Stimulated activated CD4-positive, alpha-beta T cell treated with anti-CD3 and anti-CD28 coated beads, Interleukin-12 subunit alpha, Interleukin-12 subunit beta, amount 100 ng/mL, for 24 hours (primary cell): ENCODE results near the gene METTL6.
"Not testable (repeated sequence)": the region's sequence is repeated elsewhere in the genome, so short reads cannot be mapped to it uniquely, and the experiment has no call there.

Experiments
- DNase-seq, 2 experiments: peaks; one replicate each; pipeline ENCODE4 v3.0.0-alpha.2; 2020; ENCODE audit warnings: low read depth in 2 of 2

The METTL6 gene, protein sequence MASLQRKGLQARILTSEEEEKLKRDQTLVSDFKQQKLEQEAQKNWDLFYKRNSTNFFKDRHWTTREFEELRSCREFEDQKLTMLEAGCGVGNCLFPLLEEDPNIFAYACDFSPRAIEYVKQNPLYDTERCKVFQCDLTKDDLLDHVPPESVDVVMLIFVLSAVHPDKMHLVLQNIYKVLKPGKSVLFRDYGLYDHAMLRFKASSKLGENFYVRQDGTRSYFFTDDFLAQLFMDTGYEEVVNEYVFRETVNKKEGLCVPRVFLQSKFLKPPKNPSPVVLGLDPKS

DNA sequence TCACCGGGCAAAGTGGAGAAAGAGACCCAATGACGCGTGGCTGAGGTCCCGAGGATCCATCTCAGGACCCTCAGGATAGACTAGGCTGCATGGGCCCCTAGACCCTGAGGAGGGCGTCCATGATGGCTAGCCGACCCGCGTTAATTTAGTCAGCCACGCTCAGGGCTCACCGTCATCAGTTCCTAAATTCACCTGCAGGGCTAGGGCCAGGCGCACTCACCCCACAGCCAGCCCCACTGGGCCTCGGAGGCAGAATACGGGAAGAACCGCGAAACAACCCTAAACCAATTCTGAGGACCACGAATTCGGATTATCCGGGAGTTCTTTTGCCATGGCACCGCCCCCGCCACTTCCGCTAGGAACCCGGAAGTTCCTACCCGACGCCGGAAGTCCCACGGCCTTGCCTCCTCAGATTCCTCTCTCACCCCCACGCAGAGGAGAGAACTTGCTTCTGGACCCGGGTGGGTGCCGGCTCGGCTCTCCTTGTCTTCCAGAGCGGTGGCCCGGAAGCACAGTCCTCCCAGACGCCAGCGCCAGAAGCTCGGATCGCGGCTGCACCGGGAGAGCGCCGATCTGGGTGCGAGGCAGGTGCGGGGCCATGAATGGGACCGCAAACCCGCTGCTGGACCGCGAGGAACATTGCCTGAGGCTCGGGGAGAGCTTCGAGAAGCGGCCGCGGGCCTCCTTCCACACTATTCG, at the start of gene METTL6, which contains the start of gene EAF1:
Gene METTL6 (minus strand): TSS at position 363 of the 699 bp plus-strand sequence. CDS start 1,033 bp downstream, outside the sequence.
Gene EAF1 (plus strand): TSS at position 417 of the 699 bp plus-strand sequence. CDS start 182 bp downstream, at position 599.
- peak; percentile 76 to 88 for DNase-seq

DNA sequence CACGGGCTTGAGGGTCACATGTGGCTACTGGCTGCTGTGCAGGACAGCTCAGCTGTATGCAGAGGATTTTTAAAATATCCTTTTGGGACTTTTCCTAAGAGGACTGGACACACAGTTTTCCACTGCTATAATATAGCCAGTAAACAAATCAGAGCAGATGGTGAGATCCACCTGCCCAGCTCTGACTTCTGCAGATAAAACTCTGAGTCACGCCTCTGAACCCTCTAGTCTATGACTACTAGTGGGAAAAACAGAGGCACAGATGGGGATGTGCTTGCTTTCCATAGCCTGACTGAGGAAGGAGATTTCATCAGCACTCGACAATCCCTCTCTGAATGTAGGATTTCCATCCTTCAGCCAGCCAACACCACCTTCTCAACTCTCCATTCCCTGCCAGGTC, 49.0 kb upstream of the METTL6 start:
- DNase-seq = no peak

DNA sequence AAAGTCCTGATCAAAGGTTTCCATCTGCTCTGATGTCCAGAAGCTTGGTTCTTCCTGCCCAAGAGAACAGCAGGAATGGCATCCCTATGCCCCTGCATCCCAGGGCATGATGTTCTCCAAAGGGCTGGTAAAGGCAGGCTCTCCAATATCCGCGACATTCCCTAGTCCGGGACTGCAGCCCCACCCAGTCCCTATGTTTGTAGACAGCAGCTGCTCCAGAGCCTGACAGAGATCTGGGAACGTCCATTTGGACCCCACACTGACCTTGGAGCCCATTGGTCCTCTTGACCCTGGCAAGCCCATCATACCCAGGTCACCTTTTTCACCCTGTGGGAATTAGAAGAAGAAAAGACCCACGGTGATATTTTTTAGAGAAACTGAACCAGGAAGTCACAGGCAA, 47.8 kb upstream of the METTL6 start:
- DNase-seq = no peak

DNA sequence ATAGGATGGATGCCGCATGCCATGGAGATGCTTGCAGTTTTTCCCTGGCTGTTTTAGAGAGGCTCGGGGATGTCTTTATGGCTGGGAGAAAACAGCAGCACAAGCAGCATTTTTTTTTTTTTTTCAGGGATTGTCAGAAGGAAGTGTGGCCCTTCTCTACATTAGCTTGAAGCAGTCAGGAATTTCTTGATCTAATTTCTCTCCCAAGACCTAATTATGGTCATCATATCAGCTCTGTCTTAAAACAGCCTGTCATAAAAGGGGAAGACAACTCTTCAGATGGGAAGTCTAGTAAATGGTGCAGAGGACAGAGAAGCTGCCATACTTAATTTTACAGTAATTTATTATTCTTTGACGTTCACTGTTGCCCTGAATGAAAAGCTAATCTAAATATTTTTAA, 44.5 kb upstream of the METTL6 start:
- no peak for DNase-seq

DNA sequence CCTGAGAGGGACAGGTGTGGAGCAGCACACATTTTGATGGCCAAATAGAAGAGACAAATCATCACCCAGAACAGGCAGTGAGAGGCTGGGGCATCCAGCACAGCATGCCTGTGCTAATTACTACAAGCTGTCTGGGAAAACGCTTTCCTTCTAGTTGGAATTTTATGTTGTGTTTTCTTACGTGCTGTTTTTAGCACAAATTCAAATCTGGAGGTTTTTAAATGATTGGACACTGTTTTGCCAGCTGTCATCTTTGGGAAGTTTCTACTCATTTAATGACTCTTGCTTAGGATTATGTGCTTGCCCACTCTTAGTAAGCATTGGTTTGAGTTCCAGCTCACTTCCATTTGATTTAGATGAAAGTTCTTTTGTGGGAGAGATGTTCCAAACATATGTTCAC, 43.5 kb upstream of the METTL6 start:
- no peak for DNase-seq

DNA sequence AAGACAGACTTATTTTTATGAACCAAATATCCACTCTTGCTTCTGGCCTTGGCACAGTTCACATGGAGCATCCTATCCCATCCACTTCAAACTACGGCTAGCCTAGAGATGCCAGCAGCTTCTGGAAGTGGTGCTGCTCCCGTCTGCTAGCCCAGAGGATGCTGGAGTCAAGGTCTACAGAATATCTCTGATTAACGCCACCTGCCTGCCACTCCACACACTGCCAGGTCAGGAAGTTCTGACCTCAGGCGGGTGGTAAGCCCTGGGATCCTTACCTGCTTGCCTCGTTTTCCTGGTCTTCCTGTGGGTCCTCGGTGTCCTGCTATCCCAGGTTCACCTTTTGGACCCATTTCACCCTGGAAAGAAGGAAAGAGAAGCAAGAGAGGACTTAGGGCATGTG, 42.9 kb upstream of the METTL6 start:
- no peak for DNase-seq

DNA sequence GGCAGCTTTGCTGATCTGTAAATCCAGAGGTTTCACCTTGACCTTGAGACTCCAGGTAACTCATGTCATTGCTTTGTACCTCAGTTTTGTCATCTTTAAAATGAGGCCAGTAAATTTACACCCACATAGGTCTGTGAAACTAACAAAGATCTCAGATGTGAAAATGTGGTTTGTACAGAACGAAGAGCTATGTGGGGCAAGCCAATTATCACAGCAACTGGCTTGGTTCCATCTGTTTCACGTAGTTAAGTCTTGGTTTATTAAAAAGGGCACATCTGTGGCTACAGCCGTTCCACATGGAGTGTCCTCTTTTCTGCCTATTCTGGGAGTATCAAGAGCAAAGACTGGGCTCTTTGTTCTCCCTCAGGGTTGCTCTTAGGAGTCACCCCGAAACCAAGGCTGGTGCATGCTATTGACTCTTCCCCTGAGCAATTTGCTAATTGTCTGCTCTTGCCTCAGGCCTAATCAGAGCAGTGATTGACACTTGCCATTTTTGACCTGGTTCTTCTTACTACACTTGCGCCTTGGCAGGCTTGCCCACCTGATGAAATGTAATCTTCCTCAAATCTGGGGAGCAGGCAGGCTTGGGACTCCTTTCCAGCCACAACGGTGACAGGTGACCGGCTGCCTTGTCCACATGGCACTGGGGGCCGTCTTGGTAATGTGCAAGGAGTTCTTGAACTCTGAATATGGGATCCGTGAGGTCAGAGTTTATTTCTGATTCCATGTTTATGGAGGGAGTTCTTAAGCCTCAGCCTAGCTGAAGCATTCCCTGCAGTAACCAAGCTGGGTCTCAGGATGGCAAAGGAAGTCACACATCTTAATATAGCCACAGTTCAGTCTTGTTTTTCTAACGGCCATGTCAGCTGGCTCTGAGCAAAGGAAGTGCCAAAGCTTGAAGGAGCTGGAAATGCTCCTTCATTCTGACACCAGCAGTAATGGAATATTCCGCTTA, 40.2 kb upstream of the METTL6 start:
- DNase-seq = no peak

DNA sequence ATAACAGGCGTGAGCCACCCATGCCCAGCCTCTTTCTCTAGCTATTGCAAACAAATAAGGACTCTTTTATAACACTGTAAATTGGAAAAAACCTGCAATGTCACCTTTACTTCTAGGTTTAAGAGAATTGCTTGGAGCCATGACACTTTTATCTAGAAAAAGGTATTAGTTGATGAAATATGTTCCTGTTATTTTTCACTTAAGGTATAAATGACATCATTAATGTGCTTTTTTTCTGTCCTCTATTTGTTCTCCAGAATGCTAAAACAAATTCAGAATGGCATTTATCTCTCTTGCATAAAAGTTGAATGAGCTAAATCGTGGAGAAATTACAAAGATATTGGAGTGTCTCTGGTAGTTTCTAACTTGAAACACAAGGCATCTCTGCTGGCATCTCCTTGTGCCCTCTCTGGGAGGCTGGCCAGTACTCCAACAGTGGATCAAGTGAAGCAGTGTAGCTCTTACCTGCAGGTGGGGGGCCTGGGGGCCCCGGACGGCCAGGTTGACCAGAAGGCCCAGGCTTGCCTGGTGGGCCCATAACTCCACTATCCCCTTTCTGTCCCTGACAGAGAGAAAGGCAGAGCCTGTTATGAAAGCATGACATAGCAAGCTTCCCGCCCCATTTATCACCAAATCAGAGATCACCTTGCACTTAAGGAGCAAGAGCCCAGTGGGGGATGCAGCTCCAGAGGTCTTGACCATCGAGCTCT, 38.7 kb upstream of the METTL6 start:
- no peak for DNase-seq

DNA sequence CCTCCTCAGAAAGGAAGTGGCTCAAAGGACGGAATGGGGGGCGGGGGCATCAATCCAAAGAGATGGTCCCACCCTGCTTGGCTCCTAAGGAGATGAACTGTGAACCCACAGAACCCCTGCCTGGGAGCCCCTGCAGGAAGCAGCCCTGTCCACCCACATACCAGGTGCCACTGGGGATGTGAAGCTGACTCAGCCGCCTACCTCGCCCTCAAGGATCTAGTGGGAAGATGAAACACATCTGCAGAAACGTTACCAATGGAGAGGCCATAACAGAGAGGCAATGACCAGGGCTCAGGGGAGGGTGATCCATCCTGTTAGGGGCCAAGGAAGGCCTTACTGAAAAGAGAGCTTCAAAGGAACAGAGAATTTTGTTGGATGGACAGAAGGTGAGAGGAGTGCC, 35.1 kb upstream of the METTL6 start:
- DNase-seq = no peak

DNA sequence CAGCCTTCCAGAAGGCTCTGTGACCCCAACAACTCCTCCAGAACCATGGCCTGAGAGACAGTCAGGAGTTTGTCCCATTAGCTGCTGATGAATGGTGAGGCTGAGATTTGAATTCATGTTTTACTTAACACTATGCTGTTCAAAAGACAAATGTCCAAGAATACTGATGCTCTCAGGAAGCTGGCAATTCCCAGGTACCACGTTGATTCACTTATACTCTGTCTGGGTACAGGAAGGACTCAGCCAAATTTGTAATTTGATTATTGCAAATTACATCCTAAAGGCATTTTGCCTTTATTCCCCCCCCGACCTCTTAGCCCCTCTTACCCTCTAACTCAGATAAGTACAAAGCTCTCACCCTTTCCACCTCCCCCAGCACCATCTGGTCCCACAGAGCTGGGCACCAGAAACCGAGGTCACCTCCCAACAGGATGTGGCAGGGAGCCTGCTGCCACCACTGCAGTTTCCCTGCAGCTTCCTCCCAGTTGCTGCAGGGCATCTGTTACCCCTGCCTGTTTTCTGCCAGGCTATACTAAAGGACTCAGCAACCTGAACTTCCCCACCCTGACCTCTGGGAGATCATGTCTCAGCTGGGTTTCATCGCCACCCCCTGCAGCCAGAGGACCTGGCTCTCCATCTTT, 33.7 kb upstream of the METTL6 start:
- no peak for DNase-seq

DNA sequence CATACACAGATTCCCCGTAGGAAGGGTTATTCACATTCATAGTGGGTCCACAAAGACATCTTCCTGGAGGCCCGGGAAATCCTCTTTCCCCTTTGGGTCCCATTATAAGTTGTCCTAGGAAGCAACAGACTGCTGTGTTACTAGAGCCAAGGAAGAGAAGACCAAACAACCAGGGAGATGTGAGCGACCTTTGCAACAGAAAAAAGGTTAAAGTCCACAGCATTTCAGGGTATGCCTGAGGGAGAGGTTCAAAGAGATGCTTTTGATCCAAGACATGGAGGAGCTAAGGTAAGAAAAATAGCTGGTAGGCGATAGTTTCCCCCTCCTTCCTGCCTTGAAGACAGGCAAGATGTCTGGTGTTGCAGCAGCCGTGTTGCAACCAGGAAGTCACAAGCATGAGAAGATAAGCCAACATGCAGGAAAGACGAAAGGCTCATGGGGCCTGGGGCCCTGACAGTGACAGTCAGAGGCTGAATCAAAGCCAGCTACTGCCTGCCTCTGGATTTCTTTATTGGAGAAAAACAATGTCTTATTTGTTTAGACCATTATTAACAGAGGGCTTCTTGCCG, 31.0 kb upstream of the METTL6 start:
- DNase-seq = no peak

DNA sequence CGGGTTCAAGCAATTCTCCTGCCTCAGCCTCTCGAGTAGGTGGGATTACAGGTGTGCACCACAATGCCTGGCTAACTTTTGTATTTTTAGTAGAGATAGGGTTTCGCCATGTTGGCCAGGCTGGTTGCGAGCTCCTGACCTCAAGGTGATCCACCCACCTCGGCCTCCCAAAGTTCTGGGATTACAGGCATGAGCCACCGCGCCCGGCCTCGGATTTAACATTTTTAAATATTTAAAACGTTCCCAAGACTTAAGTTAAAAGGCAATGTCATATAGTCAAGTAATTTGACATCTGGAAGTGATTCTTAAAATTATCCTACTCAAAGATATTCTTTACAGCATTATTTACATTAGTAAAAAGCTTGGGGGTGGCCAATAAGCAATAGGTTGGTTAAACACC, 29.6 kb upstream of the METTL6 start:
- DNase-seq = not testable (repeated sequence)

DNA sequence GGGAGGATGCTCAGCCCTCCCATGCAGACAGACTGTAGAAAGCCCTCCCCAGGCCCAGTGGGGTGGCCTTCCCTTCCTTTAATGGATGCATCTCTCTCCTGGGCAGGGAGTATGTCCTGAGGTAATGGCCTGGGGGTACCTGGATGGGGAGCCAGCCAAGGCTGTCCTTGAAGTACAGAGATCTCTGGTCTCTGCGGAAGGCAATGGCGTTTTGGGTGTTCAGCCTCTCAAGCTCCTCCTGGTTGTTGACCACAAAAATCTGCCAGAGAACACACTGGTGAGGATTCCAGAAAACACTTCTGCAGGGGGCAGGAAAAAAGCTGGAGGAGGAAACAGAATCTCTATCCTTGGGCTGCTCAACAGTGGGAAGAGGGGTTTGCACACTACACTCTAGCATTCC, 29.0 kb upstream of the METTL6 start:
- no peak for DNase-seq

DNA sequence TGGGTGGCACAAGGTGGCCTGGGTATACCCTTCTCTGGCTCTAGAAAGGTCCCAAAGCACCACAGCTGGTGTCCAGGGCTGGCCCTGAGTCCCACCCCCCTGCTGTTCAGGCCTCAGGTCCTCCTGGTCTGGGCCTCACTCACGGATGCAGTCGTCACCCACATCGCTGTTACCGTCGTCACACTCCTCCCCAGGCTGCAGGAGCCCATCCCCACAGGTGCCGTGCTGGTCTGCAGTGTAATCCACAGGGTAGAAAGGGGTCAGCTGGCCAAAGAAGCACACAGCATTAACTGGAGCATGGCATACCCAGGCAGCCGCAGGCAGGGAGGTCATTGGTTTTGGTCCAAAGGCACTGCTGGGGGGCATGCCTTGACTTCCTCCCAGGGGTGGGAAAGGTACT, 28.4 kb upstream of the METTL6 start:
- DNase-seq = no peak

DNA sequence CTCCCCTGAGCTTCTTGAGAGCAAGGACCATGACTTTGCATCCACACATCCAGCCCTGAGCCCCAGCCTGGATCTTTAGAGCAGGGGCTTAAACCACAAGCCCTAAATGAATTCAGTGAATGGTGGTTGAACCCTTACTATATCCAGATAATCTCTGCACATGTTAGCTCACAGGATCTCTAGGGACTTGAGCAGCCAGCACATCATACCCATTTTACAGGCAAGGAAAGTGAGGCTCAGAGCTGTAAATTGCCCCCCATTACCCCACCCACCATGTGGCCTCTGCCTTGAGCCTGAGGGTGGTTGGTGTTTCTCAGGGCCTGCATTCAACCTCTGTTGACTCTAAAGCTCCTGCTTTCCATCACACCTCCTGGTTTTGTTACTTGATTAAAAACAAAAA, 27.6 kb upstream of the METTL6 start:
- DNase-seq = no peak

DNA sequence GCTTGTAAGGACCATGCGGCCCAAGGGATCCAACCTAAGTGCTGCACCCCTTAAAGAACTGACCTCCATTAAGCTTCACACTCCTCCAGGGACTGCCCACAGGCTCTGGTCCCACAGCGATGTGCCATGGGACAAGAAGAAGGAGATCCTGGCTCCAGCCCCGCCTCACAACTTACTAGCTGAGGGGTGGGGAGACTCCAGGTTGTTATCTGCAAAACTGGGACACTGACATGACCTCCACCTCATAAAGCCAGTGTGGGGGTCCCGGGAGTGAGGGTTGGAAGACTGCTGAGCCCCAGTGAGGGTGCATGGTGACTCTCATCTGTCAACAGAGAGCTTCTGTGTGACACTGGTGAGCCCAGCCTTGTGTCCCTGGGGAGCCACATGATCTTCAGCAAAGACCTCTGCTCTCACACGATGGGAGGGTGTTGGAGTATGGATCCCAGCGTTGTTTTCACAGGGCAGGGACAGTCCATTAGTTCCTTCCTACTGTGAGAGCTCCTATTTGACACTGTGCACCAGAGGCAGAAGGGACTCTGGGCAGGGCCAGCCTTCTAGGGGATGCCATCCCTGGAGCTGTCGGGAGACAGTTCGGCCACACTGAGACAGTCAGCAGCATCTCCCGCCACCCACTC, 26.8 kb upstream of the METTL6 start:
- no peak for DNase-seq

DNA sequence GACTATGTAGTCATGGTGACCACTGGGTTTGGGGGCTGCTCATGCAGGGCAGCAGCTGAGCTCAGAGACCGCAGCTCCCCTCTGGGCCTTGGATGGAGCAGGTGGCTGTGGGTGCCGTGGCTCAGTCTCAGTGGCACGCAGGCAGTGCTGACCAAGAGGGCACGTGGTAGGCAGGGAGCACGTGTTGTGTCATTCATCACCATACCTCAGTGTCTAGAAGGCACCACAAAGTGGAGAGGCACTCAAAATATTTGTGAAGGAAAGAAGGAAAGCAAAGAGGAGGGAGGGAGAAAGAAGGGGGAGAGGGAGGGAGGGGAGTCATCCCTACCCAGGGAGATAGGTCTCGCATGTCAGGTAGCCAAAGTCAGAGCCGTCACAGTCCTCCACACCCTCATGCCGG, 26.2 kb upstream of the METTL6 start:
- DNase-seq = no peak

DNA sequence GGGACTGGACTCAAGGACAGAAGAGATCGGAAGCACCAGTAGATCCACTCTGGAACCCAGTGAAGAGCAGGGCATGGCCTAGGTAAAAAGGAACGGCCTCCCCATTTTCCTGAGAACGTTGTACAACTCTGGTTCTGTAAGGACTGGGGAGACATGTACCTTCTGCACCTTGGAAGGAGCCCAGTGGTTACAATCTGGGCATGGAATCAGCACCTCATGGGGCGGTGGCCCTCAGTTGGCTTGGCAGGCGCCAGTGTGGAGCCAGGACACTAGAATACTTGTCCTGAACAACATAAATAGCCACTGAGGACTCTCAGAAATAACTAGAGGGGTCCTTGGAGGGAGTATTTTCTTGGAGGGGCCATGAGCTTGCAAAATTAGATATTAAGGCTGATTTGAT, 25.6 kb upstream of the METTL6 start:
- DNase-seq = no peak

DNA sequence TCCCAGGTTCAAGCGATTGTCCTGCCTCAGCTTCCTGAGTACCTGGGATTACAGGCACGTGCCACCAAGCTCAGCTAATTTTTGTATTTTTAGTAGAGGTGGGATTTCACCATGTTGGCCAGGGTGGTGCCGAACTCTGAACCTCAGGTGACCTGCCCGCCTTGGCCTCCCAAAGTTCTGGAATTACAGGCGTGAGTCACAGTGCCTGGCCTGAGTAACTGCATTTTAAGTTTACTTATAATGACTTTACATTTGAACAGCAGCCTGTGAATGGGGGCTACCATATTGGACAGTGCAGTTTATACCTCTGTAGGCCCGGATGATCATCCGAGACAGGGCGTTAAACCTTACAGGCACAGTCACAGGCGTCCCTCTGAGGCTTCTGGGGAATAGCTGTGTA, 24.8 kb upstream of the METTL6 start:
- no peak for DNase-seq
